ENCODE results near the gene FAM222A.

DNA sequence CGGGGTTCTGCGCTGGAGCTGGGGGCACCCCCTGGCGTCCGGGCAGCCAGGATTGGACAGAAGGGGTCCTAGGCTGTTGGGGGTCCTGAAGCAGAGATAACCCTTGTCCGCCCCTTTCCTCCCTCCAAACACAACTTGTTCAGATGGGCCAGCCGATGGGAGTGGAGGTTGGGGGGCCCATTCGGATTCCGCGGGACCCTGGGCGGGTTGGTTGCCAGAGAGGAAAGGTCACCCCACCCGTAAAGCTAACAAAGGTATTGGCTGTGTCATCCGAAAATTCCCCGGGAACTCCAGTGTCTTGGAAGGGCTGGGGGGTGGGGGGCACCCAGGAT lies 1.3 kb downstream of the FAM222A start:
- TF ChIP-seq CTCF (IDR thresholded peaks at IDR 0.05; ENCODE audit: control extremely low read depth in 1 of 3, insufficient read depth in 1 of 3, low read depth in 1 of 3, low read length in 3 of 3): no peak
- TF ChIP-seq NRF1 (IDR thresholded peaks at IDR 0.05; ENCODE audit: low read depth, low read length): no peak
- no peak for TF ChIP-seq TAF1 (IDR thresholded peaks at IDR 0.05; ENCODE audit: low read depth, low read length)
- TF ChIP-seq POLR2A (IDR thresholded peaks at IDR 0.05; ENCODE audit: control extremely low read depth in 1 of 2, low read depth in 2 of 2, low read length in 2 of 2): no peak
- TF ChIP-seq SP1 (IDR thresholded peaks at IDR 0.05; ENCODE audit: low read depth, low read length): no peak
- TF ChIP-seq SUZ12 (IDR thresholded peaks at IDR 0.05; ENCODE audit: low read length): no peak
- no peak for TF ChIP-seq EGR1 (IDR thresholded peaks at IDR 0.05; ENCODE audit: borderline replicate concordance, low read depth, low read length)
- TF ChIP-seq, protein P1, sequence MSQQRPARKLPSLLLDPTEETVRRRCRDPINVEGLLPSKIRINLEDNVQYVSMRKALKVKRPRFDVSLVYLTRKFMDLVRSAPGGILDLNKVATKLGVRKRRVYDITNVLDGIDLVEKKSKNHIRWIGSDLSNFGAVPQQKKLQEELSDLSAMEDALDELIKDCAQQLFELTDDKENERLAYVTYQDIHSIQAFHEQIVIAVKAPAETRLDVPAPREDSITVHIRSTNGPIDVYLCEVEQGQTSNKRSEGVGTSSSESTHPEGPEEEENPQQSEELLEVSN (IDR thresholded peaks at IDR 0.05): no peak
- TF ChIP-seq SAP30 (IDR thresholded peaks at IDR 0.05; ENCODE audit: insufficient read depth, insufficient replicate concordance, low read length): no peak
- TF ChIP-seq RFX5 (IDR thresholded peaks at IDR 0.05; ENCODE audit: borderline replicate concordance, low read depth, low read length): no peak
- no peak for TF ChIP-seq CEBPB (IDR thresholded peaks at IDR 0.05; ENCODE audit: low read depth, low read length)
- TF ChIP-seq YY1 (IDR thresholded peaks at IDR 0.05; ENCODE audit: low read depth, low read length): no peak
